Coronary artery (tissue), 2 donors: ENCODE measurements around the gene RXFP4.

Experiments
- DNase-seq: peaks from one replicate; pipeline ENCODE4 v3.0.0-alpha.2; 2017; ENCODE audit warnings: low spot score
- H3K27ac ChIP-seq, 2 donors: fragments of 200-600 bp; sonication (generic); one replicate each; pipeline ENCODE4 v1.5.1; 2016 to 2019
- H3K4me3 ChIP-seq: fragments of 200-600 bp; sonication (generic); 2 replicates; pipeline ENCODE4 v1.5.1; 2016; ENCODE audit warnings: mild to moderate bottlenecking, moderate library complexity
- TF ChIP-seq, protein P1 (sequence below): fragments of 200-600 bp; sonication (generic); IDR thresholded peaks from one replicate; pipeline ENCODE4 v1.5.1; 2019; ENCODE audit warnings: antibody characterized with exemption

The RXFP4 gene

DNA sequence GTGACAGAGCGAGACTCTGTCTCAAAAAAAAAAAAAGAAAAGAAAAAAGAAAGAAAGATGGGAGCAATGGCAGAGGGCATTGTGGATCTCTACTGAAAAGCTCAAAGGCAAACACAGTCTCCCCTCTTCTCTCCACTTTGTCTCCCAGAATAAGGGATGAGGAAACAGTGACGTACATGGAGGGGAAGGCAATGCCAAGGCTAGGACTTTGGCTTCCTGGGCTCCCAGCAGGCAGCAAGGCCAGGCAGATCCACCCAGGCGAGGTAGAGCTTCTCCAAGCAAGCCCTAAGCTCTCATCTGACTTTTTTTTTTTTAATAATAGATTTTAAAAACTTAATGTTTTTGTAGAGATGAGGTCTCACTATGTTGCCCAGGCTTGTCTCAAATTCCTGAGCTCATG, 32.3 kb downstream of the RXFP4 start:
- Histone ChIP-seq H3K4me3 (peak overlapping the region; percentile 1), H3K27ac (peak overlapping the region; percentile 94 to 98)
- DNase-seq = no peak
- TF ChIP-seq, protein P1, sequence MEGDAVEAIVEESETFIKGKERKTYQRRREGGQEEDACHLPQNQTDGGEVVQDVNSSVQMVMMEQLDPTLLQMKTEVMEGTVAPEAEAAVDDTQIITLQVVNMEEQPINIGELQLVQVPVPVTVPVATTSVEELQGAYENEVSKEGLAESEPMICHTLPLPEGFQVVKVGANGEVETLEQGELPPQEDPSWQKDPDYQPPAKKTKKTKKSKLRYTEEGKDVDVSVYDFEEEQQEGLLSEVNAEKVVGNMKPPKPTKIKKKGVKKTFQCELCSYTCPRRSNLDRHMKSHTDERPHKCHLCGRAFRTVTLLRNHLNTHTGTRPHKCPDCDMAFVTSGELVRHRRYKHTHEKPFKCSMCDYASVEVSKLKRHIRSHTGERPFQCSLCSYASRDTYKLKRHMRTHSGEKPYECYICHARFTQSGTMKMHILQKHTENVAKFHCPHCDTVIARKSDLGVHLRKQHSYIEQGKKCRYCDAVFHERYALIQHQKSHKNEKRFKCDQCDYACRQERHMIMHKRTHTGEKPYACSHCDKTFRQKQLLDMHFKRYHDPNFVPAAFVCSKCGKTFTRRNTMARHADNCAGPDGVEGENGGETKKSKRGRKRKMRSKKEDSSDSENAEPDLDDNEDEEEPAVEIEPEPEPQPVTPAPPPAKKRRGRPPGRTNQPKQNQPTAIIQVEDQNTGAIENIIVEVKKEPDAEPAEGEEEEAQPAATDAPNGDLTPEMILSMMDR = no peak

DNA sequence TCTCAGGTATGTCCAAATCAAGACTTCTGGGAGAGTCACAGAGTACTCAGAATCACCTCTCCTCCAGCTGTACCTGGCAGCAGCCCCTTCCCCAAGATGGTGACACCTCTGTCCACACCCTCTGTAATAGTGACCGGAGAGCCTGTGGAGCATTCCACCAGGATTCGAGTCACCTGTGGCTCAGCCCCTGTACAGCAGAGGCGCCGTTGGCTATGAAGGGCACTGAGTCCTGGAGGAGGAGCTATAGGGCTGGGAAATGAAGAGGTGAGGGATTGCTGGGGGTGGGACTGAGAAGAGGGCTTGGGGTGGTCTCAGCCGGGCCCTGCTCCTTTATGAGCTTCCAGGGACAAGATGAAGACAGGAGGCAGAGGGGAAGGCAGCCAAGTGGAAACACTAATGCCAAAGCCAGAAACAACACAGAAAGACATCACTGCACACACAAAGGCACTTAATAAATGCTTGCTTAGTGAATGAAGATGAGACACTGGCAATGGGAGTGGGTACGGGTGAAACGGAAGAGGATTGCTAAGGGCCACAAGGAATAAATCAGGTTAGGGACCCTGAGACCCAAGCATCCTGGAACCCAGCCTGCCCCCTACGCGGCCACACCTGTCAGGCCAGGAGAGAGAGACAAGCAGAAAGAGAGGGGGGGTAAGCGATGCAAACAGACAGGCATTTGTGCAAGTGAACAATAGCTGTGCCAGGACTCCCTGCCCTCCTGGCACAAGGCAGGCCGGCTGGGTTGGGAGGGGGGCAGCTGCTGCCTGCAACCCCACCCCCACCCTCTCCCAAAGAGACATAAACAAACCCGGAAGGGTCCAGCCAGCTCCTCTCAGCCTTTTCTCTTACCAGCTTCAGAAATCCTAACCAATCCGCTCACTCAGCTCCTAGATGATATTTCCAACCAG, 33.0 kb downstream of the RXFP4 start:
- peak overlapping the region; percentile 94 to 98 for H3K27ac ChIP-seq
- TF ChIP-seq, protein P1 = no peak
- no peak for DNase-seq
- H3K4me3 ChIP-seq = peak overlapping the region; percentile 81

DNA sequence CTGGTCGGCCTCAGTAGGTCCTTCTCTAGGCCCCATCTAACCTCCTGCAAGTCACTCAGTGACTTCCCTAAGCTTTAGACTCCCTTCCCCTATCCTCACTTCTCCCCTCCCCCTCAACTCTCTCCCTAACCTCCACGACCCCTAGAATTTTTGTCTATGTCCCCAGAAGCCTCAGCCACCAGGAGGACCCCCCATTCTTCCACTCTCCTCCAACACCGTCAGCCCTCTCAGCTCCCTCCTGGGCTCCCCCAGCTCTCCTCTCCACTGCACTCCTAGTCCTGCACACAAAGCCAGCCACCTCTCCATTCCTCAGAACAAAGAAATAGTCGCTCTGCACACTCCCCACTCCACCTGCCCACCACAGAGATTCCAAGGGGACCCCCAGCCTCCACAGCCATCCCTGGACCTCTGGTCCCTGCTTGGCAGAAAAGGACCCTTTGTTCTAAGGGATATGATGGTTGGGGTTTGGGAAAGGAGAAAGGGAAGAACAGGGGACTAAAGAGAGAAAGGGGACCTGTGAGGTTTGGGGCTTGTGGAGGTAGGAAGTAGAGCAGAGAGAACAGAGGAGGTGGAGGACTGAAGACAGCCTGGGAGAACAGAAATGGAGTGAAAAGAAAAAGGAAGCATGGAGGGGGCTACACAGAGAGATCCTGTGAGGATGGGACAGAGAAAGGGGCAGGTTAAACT, 34.1 kb downstream of the RXFP4 start:
- H3K4me3 ChIP-seq = peak overlapping the region; percentile 81
- H3K27ac ChIP-seq = peak overlapping the region; percentile 94 to 98
- DNase-seq = no peak
- TF ChIP-seq, protein P1 = no peak

DNA sequence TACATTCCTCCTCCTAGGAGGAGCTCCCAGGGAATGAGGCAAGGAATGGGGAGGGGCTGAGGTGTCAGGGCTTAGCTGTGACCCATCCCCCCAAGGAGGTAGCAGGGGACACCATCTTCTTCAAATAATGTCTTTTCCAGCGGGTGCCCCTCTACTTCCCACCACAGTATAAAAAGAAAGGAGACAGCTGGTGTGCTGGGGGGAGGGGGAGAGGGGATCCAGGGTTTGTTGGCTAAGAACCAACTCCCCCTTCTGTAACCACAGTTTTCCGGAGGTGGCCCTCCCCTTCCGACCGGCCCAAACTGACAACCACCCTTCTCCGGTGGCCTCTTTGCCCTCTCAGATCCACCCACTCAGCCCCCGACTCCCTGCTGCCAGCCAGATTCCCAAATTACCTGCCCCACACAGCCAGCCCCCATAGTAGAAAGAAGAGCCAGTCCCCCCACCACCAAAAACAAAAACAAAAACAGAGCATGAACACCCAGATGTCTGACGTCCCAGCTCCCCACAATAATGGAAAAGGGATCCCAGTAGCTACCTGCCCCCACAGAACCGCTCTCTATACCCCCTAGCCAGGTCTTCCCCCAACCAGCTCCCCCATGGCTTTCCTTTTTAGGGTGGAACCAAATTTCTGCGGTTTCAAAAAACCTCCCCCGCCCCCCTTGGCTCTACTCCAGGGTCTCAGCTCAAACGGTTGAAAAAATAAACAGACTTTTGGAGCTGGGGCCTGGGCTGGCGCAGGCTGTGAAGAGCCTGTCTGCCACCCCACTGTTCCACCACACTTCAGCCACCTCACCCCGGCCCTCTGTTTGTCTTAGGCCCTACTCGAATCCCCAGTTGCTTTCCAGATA, 34.8 kb downstream of the RXFP4 start:
- Histone ChIP-seq H3K4me3 (peak overlapping the region; percentile 81), H3K27ac (peak overlapping the region; percentile 94 to 98)
- TF ChIP-seq, protein P1 = no peak
- peak; percentile 87 for DNase-seq

DNA sequence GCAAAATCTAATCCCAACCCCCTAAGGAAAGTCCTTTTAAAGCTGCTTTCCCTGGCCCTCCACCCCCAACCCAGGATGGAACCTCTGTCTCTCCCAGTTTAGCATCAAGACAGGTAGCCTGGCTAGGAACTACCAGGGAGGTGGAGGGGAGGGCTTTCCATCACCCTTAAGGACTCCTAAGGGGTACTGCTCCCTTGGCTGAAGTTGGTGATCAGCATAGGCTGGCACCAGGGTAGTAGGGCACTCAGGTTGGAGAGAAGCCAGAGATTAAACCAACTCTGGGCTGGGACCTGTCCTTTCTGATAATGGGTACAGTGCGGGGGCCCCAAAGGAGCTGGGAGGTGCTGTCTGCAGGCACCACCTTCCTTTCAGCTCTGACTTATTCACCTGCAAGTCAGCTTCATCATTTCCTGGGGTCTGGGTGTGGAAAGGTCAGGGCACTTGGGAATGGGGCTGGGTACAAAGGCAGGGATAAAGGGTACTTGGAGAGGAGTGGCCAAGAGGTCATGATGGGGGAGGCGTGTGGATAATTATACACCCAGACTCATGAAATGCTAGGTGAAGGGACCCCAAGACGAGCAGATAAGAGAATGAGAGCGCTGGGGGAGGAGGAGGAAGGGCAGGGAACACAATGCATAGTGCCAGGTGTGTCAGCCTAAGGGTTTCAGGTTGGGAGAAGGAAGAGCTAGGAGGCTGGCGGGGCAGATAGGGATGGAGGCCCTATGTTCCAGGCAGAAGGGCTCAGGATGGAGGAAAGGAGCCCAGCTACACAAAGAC, 35.7 kb downstream of the RXFP4 start:
- TF ChIP-seq, protein P1 = no peak
- peak overlapping the region; percentile 81 for H3K4me3 ChIP-seq

DNA sequence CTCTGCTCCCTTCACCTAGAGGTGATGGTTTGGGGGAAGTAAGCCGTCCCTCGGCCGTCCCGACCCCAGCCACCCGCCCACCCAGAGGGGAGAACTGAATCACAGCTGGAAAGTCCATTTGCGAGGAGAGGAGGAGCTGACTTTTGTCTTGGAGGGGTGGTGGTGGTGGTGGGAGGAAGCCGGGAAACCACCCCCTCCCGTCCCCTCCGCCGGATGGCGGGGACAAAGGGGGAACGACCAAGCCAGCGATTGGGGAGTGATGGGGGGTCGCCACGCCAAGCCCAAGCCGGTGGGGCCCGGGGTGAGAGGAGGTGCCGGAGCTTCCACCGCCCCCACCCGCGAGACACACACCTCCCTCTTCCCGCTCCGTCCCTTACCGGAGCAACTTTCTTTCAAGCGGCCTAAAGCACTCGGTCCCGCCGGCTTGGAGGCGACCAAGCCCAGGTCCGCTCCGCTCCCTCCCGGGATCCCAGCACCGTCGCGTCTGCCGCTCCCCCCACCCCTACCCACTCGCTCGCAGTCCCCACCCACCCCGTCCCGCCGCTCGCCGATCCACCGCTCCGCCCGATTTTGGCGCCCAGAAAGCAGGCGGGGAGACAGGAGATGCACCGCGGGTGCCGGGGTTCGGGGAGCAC, 36.4 kb downstream of the RXFP4 start:
- no peak for DNase-seq
- Histone ChIP-seq H3K27ac (peak overlapping the region; percentile 94 to 98), H3K4me3 (peak overlapping the region; percentile 81)
- TF ChIP-seq, protein P1 = no peak

More for the DNA sequence above, 35.7 kb downstream of the RXFP4 start:
- no peak for DNase-seq
- peak overlapping the region; percentile 94 to 98 for H3K27ac ChIP-seq
